ENCODE data around the gene GMFB.
"Not testable (repeated sequence)": the region's sequence is repeated elsewhere in the genome, so short reads cannot be mapped to it uniquely, and the experiment has no call there.

The GMFB gene

GRCh38 chr14:54457609-54457996 is 31.2 kb downstream of the GMFB start:
- DNase-seq, result no peak

DNA sequence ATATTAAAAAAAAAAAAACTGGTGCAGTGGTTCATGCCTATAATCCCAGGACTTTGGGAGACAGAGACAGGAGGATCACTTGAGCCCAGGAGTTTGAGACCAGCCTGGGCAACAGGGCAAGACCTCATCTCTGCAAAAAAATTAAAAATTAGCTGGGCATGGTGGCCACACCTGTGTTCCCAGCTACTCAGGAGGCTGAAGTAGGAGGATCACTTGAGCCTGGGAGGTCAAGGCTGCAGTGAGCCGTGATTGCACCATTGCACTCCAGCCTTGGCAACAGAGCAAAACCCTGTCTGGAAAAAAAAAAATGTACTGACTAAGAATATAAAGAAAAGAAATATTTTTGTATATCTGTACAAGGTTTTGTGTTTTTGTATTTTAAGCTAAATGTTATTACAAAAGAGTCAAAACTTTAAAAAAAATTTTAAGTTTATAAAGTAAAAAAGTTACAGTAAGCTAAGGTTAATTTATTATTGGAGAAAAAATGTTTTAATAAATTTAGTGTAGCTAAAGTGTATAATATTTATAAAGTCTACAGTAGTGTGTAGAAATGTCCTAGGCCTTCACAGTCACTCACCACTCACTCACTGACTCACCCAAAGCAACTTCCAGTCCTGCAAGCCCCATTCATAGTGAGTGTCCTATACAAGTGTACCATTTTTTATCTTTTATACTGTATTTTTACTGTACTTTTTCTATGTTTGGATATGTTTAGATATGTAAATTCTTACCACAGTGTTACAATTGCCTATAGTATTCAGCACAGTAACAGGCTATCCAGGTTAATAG is 31.8 kb downstream of the GMFB start:
- DNase-seq, result not testable (repeated sequence)

GRCh38 chr14:54455363-54455762 is 33.4 kb downstream of the GMFB start:
- no peak for DNase-seq

DNA sequence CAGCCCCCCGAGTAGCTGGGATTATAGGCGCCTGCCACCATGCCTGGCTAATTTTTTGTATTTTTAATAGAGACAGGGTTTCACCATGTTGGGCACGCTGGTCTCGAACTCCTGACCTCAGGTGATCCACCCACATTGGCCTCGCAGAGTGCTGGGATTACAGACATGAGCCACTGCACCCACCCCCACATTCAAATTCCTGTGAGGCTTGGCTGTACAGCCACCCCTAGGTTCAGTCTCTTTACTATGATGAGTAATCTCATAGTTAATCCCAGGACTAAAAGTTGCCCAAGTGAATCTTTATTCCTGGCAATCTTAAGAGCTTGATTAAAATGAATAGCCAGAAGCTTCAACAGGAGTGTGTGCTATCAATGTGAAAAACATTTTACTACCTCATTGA is 34.8 kb downstream of the GMFB start:
- not testable (repeated sequence) for DNase-seq

DNA sequence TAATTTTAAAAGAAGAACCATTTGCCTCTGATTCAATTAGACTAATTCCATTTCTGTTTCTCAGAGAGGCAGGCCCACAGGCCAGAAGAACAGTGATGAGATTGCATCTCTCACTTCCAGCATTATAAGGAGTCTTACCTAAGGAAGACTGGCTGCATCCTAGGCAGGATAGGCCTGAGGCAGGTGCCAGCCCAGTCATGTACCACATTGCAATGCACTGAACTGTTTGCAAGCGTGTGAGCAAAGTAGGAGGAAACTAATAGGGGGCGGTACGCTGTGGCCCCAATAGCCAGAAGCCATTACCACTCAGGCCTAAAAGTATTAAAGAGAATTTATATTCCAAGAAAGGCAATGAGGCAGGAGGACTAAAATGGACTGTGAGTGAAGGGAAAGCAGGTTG is 35.5 kb downstream of the GMFB start:
- no peak for DNase-seq

DNA sequence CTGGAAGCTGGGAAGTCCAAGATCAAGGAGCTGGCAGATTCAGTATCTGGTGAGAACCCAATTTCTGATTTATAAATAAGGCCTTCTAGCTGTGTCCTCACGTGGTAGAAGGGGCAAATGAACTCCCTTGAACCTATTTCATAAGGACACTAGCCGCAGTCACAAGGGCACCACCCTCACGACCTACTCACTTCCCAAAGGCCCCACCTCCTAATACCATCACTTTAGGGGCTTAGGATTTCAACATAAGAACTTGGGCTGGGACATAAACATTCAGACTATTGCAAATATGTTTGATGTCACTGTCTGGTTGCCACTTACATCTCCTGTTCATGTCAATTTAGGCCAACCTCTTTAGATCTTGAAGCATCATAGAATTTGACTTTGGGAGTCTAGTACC is 36.8 kb downstream of the GMFB start:
- no peak for DNase-seq

DNA sequence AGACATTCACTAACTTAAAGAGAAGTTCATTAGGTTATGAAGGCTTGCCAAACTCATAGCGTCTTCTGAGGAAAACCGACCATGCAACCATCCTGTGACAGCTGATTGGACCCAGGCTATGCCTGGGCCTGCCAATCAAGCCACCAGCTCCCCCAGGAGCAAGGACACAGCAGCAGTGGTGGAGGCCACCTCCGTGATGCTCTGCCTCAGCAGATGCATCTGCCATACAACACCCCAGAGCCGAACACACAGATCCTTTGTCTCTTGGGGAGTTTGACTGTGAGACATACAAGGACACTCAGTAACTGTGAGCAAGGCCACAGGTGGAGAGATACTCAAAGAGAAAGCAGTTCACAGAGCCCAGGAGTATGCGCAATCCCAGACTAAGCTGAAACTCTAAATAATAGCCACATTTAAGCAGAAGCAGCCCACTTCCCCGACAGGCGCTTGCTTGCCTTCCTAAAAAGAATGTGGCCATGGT is 37.6 kb downstream of the GMFB start:
- no peak for DNase-seq

GRCh38 chr14:54450535-54450934 is 38.2 kb downstream of the GMFB start:
- DNase-seq, result peak in 1 of 2 donors; percentile 54

- DNase-seq, result peak in 1 of 2 donors; percentile 61
These were observed 41.5 kb downstream of the GMFB start for GRCh38 chr14:54447231-54447692.

DNA sequence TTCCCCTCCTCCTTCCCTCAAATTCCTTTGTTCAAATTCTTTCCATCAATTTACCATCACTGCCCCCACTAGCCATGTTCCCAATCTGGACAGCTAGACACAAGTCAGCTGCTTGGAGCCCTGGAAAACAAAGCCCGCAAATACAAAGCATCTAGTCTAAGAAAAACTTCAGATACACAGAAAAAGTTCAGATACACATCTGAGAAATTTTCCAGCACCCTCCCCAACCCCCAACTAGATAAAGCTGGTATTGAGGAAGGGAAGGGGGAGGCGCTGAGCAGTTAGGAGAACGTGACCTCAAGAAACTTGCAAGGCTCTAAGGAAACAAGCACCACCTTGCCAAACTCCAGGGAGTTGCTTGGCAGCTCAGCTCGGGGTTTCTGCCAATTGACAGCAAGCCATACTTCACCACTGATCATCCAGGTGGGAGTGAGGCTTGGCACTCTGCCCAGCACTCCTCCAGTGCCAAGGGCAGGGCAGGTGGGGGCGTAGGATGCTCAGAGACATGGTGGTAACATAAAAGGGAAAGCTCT is 42.6 kb downstream of the GMFB start:
- DNase-seq, result no peak

GRCh38 chr14:54444681-54445080 is 44.1 kb downstream of the GMFB start:
- DNase-seq, result no peak

GRCh38 chr14:54443981-54444380 is 44.8 kb downstream of the GMFB start:
- no peak for DNase-seq

GRCh38 chr14:54442961-54443360 is 45.8 kb downstream of the GMFB start:
- not testable (repeated sequence) for DNase-seq

GRCh38 chr14:54440873-54441868 is 47.6 kb downstream of the GMFB start, which contains the start of gene CNIH1:
CNIH1 (minus strand) TSS chr14:54441374; CDS start chr14:54441327, 47 bp downstream.
- peak; percentile 92 to 93 for DNase-seq

DNA sequence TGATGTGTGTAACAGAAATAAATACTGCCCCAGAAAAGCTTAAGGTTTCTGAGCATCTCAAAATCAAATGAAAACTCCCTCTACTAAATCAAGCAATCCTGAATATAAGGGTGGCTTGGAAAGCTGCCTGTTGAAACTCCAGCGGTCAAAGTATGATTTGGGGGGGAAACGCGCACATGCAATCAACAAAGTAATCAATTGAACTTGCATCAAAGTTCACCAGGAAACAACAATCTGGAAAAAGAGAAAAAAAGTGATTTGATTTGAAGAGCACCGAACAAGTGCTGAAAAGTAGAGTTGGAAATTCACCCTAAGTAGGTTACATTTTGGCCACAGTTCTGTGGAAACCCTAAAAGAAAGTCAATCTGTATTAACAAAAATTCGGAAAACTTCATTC is 48.3 kb downstream of the GMFB start:
- no peak for DNase-seq

- no peak for DNase-seq
These were observed 48.7 kb downstream of the GMFB start for GRCh38 chr14:54440037-54440436.

GRCh38 chr14:54438703-54439102 is 50.1 kb downstream of the GMFB start:
- no peak for DNase-seq

DNA sequence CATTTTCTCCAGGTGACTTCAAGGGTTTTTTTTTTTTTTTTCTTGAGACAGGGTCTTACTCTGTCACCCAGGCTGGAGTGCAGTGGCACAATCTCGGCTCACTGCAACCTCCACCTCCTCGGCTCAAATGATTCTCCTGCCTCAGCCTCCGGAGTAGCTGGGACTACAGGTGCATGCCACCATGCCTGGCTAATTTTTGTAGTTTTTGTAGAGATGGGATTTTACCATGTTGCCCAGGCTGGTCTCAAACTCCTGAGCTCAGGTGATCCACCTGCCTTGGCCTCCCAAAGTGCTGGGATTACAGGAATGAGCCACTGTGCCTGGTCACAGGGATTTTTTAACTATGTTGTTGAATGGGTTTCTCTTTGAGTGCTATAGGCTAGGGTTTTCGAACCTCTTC is 50.8 kb downstream of the GMFB start:
- not testable (repeated sequence) for DNase-seq

GRCh38 chr14:54435500-54435981 is 53.2 kb downstream of the GMFB start:
- DNase-seq, result peak in 1 of 2 donors; percentile 17

DNA sequence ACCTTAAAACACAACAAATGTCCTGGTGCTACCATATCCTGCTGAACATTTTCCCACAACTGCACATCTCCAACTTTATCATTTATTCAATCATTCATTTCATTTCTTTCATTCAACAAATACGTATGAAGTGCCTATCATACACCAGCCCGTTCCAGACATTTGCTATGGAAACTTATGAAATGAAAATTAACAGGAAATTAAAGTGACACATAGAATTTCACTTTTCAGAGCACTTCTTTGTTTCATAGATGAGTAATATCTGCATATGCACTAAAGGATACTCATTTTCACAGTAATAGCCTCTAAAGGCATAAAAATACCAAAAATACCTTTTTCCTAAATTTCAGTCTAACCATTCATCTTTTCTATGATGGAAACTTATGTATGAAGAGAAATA is 60.3 kb downstream of the GMFB start:
- no peak for DNase-seq

DNA sequence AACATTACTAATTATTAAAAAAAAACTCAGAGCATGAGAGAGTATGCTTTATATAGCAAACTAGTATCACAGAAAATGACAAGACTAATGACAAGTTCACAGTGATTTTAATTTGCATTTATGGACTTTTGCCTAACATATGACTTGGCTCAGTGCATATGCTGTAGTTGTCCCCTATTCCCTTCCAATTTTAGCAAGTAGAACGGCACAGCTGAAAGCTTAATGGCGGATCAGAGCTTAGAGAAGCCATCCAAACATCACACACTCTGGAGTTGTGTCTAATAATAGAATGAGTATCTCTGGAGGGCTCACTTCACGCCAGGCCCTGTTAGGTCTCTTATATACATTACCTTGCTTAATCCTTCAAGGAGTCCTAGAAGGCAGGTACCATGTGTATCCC is 60.9 kb downstream of the GMFB start:
- no peak for DNase-seq

DNA sequence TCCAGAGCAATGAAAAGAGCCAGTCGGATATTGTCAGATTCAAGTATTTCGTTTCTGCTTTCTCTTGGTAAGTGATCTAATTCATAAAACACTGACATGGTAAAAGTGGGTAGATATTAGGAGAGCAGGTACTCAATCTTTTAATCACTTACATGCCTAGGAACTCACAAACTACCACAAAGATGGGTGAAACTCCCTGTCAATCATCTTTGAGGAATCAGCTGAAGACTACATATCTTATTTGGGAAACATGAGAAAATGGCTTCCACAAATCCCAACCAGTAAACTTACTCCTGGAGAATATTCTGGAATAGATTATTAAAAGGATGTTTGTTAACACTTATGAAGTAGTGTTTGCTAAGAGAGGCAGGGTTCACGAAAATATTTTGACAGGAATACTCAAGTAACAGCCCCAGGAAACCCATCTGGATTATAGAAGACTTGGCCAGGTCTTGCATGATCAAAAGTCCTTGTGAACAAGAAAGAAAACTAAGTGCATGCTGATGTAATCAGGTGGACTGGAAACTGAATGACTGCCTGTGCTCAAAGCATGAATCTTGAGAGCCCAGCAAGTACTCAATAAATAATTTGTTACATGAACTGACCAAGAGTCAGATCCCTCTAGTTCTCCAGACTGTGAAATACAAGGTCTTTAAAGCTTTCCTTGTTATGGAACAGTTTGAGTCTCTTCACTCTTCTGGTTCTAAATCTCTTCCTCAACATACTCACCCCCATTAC is 63.1 kb downstream of the GMFB start:
- DNase-seq, result no peak
